ENCODE results near the gene BMF. TPM values are rescaled to one million over a fixed set of nuclear protein-coding genes. Genes with fewer than 3 reads are reported as not detected.
"Not testable (repeated sequence)": the region's sequence is repeated elsewhere in the genome, so short reads cannot be mapped to it uniquely, and the experiment has no call there.

BMF gene
- polyA plus RNA-seq, 1 donor from 2014 or later, result 5.8 TPM

- Histone ChIP-seq H3K27me3 (ENCODE audit: insufficient read depth, low read depth, low read length) (no peaks in the 10 kb centered on the region), H3K9me3 (ENCODE audit: low read length) (no peaks in the 10 kb centered on the region), H4K20me1 (ENCODE audit: insufficient read depth) (no peaks in the 10 kb centered on the region), H3K4me3 (ENCODE audit: low read length) (no peak overlapping the region), H3F3A (ENCODE audit: insufficient read depth, low read length, poor library complexity, severe bottlenecking) (no peaks in the 10 kb centered on the region), H3K4me2 (ENCODE audit: low read length) (no peak overlapping the region), H3K9ac (ENCODE audit: low read length) (no peak overlapping the region), H2AFZ (ENCODE audit: low read depth, low read length) (no peak overlapping the region), H3K27ac (ENCODE audit: low read length) (no peak overlapping the region), H3K79me2 (replicated peaks; ENCODE audit: insufficient read depth, low read length) (no peaks in the 10 kb centered on the region), H3K9me2 (ENCODE audit: insufficient read depth, low read length) (no peaks in the 10 kb centered on the region), H3K36me3 (ENCODE audit: insufficient read depth, low read length) (no peaks in the 10 kb centered on the region)
- TF ChIP-seq EP300 (conservative IDR thresholded peaks at IDR 0.05; ENCODE audit: poor library complexity, severe bottlenecking) (no peak), SMC3 (conservative IDR thresholded peaks at IDR 0.05; ENCODE audit: poor library complexity) (no peak), MXI1 (conservative IDR thresholded peaks at IDR 0.05; ENCODE audit: poor library complexity, severe bottlenecking) (no peak), EZH2 (IDR thresholded peaks at IDR 0.05; ENCODE audit: borderline replicate concordance, insufficient read depth, low read length, poor library complexity, severe bottlenecking) (no peak), REST (IDR thresholded peaks at IDR 0.05; ENCODE audit: borderline replicate concordance) (no peak), TAF1 (IDR thresholded peaks at IDR 0.05; ENCODE audit: low read depth) (no peak), POLR2AphosphoS5 (IDR thresholded peaks at IDR 0.05) (no peak), RAD21 (conservative IDR thresholded peaks at IDR 0.05) (no peak), CTCF (IDR thresholded peaks at IDR 0.05; ENCODE audit: poor library complexity, severe bottlenecking) (no peak)
These were observed 28.9 kb upstream of the BMF start for GRCh38 chr15:40137303-40138200.

GRCh38 chr15:40136470-40137302, 28.0 kb upstream of the BMF start:
- Histone ChIP-seq H3K9me2 (ENCODE audit: insufficient read depth, low read length) (no peaks in the 10 kb centered on the region), H3K27me3 (ENCODE audit: insufficient read depth, low read depth, low read length) (no peaks in the 10 kb centered on the region), H3F3A (ENCODE audit: insufficient read depth, low read length, poor library complexity, severe bottlenecking) (no peaks in the 10 kb centered on the region), H3K9ac (ENCODE audit: low read length) (no peak overlapping the region), H3K27ac (ENCODE audit: low read length) (no peak overlapping the region), H4K20me1 (ENCODE audit: insufficient read depth) (no peaks in the 10 kb centered on the region), H3K79me2 (replicated peaks; ENCODE audit: insufficient read depth, low read length) (no peaks in the 10 kb centered on the region), H2AFZ (ENCODE audit: low read depth, low read length) (no peak overlapping the region), H3K4me3 (ENCODE audit: low read length) (no peak overlapping the region), H3K4me2 (ENCODE audit: low read length) (no peak overlapping the region), H3K36me3 (ENCODE audit: insufficient read depth, low read length) (no peaks in the 10 kb centered on the region), H3K9me3 (ENCODE audit: low read length) (no peaks in the 10 kb centered on the region)
- TF ChIP-seq POLR2AphosphoS5 (IDR thresholded peaks at IDR 0.05) (no peak), RAD21 (conservative IDR thresholded peaks at IDR 0.05) (no peak), REST (IDR thresholded peaks at IDR 0.05; ENCODE audit: borderline replicate concordance) (no peak), SMC3 (conservative IDR thresholded peaks at IDR 0.05; ENCODE audit: poor library complexity) (no peak), TAF1 (IDR thresholded peaks at IDR 0.05; ENCODE audit: low read depth) (no peak)

- H3F3A ChIP-seq (ENCODE audit: insufficient read depth, low read length, poor library complexity, severe bottlenecking); H3K27me3 ChIP-seq (ENCODE audit: insufficient read depth, low read depth, low read length); H4K20me1 ChIP-seq (ENCODE audit: insufficient read depth); H2AFZ ChIP-seq (ENCODE audit: low read depth, low read length); H3K36me3 ChIP-seq (ENCODE audit: insufficient read depth, low read length); H3K9me2 ChIP-seq (ENCODE audit: insufficient read depth, low read length); H3K9ac ChIP-seq (ENCODE audit: low read length); H3K4me2 ChIP-seq (ENCODE audit: low read length); H3K4me3 ChIP-seq (ENCODE audit: low read length); H3K79me2 ChIP-seq (replicated peaks; ENCODE audit: insufficient read depth, low read length); H3K27ac ChIP-seq (ENCODE audit: low read length); H3K9me3 ChIP-seq (ENCODE audit: low read length): not testable (repeated sequence)
These were observed 27.3 kb upstream of the BMF start for GRCh38 chr15:40135846-40136450.
